ENCODE data around the gene UXT. TPM values are rescaled to one million over a fixed set of nuclear protein-coding genes. Genes with fewer than 3 reads are reported as not detected.

Gene UXT
- total and polyA plus RNA-seq, 2 of the 13 experiments (the other 11 are each of a cell fraction or from before 2014, with no cell fraction given) = 107 to 123 TPM

DNA sequence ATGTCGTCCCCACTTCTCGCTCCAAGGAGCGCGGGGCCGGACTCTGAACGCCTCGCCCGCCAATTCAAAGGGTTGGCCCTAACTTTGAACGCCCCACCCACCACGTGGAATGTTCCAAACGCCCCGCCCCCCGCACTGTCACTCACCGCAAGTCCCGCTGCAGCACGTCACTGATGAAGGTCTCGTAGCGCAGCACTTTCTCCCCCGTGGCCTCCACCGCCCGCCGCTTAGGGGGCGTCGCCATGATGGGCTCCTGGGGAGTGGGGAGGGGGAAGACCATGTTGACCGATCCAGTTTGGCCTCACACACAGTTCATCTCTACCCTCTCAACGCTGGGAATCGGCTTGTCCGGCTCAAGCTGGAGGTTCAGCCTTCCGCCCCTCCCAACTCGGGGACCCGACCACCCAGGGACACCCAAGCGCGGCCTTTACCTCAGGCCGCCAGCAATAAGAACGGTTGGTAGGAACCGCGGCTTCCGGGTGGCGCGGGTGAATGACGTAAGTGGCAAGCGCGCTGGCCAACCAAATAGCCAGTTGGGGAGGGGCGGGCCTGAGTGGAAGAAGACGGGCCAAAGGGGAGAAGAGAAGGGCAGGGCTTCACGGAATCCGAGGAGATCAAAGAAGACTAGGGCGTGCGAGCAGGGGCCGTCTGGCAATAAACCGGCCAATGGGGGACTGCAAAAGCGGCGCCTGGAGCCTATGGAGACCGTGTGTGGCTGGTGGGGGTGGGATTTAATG is at the start of gene UXT (continued):
- no peak for TF ChIP-seq RFX1 (IDR thresholded peaks at IDR 0.05)
- TF ChIP-seq YY1 (IDR thresholded peaks at IDR 0.05; ENCODE audit: insufficient read depth, insufficient replicate concordance, low read depth, low read length) = peak; percentile 80
- TF ChIP-seq ZNF354B (CRISPR knock-in tag; IDR thresholded peaks at IDR 0.05) = no peak
- TF ChIP-seq MED1 (CRISPR knock-in tag; IDR thresholded peaks at IDR 0.05) = peak; percentile 36; the same call in 1 of the 2 replicates
- TF ChIP-seq ZBTB7B (CRISPR knock-in tag; IDR thresholded peaks at IDR 0.05) = no peak
- TF ChIP-seq, protein P1, sequence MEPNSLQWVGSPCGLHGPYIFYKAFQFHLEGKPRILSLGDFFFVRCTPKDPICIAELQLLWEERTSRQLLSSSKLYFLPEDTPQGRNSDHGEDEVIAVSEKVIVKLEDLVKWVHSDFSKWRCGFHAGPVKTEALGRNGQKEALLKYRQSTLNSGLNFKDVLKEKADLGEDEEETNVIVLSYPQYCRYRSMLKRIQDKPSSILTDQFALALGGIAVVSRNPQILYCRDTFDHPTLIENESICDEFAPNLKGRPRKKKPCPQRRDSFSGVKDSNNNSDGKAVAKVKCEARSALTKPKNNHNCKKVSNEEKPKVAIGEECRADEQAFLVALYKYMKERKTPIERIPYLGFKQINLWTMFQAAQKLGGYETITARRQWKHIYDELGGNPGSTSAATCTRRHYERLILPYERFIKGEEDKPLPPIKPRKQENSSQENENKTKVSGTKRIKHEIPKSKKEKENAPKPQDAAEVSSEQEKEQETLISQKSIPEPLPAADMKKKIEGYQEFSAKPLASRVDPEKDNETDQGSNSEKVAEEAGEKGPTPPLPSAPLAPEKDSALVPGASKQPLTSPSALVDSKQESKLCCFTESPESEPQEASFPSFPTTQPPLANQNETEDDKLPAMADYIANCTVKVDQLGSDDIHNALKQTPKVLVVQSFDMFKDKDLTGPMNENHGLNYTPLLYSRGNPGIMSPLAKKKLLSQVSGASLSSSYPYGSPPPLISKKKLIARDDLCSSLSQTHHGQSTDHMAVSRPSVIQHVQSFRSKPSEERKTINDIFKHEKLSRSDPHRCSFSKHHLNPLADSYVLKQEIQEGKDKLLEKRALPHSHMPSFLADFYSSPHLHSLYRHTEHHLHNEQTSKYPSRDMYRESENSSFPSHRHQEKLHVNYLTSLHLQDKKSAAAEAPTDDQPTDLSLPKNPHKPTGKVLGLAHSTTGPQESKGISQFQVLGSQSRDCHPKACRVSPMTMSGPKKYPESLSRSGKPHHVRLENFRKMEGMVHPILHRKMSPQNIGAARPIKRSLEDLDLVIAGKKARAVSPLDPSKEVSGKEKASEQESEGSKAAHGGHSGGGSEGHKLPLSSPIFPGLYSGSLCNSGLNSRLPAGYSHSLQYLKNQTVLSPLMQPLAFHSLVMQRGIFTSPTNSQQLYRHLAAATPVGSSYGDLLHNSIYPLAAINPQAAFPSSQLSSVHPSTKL (CRISPR knock-in tag; IDR thresholded peaks at IDR 0.05) = no peak
- no peak for TF ChIP-seq HNRNPL (IDR thresholded peaks at IDR 0.05; ENCODE audit: low read depth, low read length)
- TF ChIP-seq DR1 (CRISPR knock-in tag; IDR thresholded peaks at IDR 0.05) = peak; percentile 78
- 0 out of 2 replicates have a peak, but pooled peaks have one; percentile 39 for TF ChIP-seq ZFP82 (CRISPR knock-in tag; IDR thresholded peaks at IDR 0.05; ENCODE audit: borderline replicate concordance)
- TF ChIP-seq ZMYM4 (CRISPR knock-in tag; IDR thresholded peaks at IDR 0.05) = peak; percentile 94
- TF ChIP-seq CREB1 (IDR thresholded peaks at IDR 0.05) = peak; percentile 91
- TF ChIP-seq CREB1 (CRISPR knock-in tag; IDR thresholded peaks at IDR 0.05) = peak; percentile 98
- TF ChIP-seq, protein P2, sequence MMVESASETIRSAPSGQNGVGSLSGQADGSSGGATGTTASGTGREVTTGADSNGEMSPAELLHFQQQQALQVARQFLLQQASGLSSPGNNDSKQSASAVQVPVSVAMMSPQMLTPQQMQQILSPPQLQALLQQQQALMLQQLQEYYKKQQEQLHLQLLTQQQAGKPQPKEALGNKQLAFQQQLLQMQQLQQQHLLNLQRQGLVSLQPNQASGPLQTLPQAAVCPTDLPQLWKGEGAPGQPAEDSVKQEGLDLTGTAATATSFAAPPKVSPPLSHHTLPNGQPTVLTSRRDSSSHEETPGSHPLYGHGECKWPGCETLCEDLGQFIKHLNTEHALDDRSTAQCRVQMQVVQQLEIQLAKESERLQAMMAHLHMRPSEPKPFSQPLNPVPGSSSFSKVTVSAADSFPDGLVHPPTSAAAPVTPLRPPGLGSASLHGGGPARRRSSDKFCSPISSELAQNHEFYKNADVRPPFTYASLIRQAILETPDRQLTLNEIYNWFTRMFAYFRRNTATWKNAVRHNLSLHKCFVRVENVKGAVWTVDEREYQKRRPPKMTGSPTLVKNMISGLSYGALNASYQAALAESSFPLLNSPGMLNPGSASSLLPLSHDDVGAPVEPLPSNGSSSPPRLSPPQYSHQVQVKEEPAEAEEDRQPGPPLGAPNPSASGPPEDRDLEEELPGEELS (CRISPR knock-in tag; IDR thresholded peaks at IDR 0.05) = no peak
- TF ChIP-seq NBN (conservative IDR thresholded peaks at IDR 0.05) = no peak
- TF ChIP-seq, protein P3, sequence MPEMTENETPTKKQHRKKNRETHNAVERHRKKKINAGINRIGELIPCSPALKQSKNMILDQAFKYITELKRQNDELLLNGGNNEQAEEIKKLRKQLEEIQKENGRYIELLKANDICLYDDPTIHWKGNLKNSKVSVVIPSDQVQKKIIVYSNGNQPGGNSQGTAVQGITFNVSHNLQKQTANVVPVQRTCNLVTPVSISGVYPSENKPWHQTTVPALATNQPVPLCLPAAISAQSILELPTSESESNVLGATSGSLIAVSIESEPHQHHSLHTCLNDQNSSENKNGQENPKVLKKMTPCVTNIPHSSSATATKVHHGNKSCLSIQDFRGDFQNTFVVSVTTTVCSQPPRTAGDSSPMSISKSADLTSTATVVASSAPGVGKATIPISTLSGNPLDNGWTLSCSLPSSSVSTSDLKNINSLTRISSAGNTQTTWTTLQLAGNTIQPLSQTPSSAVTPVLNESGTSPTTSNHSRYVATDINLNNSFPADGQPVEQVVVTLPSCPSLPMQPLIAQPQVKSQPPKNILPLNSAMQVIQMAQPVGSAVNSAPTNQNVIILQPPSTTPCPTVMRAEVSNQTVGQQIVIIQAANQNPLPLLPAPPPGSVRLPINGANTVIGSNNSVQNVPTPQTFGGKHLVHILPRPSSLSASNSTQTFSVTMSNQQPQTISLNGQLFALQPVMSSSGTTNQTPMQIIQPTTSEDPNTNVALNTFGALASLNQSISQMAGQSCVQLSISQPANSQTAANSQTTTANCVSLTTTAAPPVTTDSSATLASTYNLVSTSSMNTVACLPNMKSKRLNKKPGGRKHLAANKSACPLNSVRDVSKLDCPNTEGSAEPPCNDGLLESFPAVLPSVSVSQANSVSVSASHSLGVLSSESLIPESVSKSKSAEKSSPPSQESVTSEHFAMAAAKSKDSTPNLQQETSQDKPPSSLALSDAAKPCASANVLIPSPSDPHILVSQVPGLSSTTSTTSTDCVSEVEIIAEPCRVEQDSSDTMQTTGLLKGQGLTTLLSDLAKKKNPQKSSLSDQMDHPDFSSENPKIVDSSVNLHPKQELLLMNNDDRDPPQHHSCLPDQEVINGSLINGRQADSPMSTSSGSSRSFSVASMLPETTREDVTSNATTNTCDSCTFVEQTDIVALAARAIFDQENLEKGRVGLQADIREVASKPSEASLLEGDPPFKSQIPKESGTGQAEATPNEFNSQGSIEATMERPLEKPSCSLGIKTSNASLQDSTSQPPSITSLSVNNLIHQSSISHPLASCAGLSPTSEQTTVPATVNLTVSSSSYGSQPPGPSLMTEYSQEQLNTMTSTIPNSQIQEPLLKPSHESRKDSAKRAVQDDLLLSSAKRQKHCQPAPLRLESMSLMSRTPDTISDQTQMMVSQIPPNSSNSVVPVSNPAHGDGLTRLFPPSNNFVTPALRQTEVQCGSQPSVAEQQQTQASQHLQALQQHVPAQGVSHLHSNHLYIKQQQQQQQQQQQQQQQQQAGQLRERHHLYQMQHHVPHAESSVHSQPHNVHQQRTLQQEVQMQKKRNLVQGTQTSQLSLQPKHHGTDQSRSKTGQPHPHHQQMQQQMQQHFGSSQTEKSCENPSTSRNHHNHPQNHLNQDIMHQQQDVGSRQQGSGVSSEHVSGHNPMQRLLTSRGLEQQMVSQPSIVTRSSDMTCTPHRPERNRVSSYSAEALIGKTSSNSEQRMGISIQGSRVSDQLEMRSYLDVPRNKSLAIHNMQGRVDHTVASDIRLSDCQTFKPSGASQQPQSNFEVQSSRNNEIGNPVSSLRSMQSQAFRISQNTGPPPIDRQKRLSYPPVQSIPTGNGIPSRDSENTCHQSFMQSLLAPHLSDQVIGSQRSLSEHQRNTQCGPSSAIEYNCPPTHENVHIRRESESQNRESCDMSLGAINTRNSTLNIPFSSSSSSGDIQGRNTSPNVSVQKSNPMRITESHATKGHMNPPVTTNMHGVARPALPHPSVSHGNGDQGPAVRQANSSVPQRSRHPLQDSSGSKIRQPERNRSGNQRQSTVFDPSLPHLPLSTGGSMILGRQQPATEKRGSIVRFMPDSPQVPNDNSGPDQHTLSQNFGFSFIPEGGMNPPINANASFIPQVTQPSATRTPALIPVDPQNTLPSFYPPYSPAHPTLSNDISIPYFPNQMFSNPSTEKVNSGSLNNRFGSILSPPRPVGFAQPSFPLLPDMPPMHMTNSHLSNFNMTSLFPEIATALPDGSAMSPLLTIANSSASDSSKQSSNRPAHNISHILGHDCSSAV (CRISPR knock-in tag; IDR thresholded peaks at IDR 0.05; ENCODE audit: borderline replicate concordance) = no peak
- TF ChIP-seq RELA (CRISPR knock-in tag; IDR thresholded peaks at IDR 0.05) = no peak
- TF ChIP-seq ZBTB20 (CRISPR knock-in tag; IDR thresholded peaks at IDR 0.05; ENCODE audit: borderline replicate concordance, low read depth) = no peak
